ENCODE measurements around the gene RAPGEF4.

RAPGEF4 gene

GRCh38 chr2:172972005-172972619 lies 236.5 kb downstream of the RAPGEF4 start:
- peak; percentile 59 for DNase-seq

- DNase-seq: no peak
Measured at GRCh38 chr2:172974762-172975161, 239.1 kb downstream of the RAPGEF4 start.

GRCh38 chr2:172976116-172976515 lies 240.5 kb downstream of the RAPGEF4 start:
- DNase-seq: no peak

GRCh38 chr2:172976816-172977215 lies 241.2 kb downstream of the RAPGEF4 start:
- DNase-seq: no peak

- DNase-seq: no peak
Measured at GRCh38 chr2:172977270-172978062, 241.8 kb downstream of the RAPGEF4 start.

- no peak for DNase-seq
Measured at GRCh38 chr2:172978063-172978383, 242.4 kb downstream of the RAPGEF4 start.

DNA sequence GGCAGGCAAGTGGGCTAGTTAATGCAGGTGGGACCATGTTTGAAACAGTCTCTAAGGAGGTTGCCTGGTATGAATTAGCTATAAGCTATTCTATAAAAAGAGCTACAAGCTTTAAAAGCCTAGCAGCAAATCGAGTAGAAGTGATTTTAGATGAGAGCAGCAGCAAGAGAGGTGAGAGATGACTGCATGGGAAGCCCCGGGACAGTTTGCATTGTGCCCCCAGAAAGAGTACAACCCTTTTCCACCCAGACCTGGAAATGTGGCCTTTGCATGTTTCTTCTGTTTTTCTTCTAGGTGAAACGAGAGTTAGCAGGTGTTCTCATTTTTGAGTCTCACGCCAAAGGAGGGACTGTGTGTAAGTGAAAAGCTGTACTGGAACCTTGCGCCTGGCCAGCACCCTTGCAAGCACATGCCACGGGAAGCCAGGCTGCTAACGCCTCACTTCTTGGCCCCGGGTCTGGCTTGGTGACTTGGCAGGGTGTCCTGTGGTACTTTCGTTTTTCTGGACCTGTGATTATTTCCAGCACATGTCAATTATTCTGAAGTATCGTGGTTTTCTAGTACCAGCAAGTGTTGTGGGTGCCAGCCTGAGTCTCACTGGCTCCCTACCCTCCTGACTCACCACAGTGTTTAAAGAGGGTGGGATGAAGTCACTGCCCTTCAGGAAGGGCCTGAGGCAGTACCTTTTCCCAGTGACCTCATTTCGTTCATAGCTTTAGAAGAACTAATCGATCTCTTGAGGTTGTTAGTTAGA lies 249.7 kb downstream of the RAPGEF4 start:
- DNase-seq: no peak

DNA sequence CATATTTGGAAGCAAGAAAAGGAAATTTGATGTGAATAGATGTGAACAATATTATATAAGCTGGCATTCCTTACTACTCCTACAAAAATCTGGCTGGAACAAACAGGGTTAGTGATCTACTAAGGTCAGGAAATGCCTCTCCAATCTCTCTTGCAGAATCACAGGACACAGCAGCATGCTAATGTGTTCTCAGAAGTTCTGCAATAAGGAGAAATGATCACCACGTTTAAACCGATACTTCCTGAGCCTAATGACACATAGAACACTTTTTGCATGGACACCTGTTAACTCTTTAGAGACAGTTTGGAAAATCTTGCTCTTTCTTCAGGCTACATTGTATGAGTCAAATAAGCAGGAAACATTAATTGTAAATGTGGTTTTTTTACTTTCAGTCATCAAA lies 250.4 kb downstream of the RAPGEF4 start:
- no peak for DNase-seq

GRCh38 chr2:172988728-172989127 lies 253.1 kb downstream of the RAPGEF4 start:
- DNase-seq: no peak

DNA sequence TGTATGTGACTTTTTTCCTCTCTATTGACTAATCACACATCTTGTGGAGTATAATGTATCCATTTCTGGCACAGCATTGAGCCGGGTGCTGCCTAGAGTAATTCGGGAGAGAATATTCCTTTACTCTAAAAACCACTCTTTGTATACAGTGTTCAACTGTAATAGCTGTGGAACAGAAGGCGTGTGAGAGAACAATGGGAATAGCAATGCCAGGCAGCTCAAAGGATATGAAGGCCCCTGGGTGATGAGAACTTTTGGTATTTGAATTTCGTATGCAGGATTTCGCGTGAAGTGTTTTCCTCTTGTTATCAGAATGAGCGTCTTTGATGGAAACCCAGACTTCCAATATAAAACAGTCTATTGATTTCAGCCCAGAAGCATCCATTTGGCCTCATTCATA lies 255.4 kb downstream of the RAPGEF4 start:
- DNase-seq: no peak

GRCh38 chr2:172993139-172993538 lies 257.5 kb downstream of the RAPGEF4 start:
- DNase-seq: no peak

- no peak for DNase-seq
Measured at GRCh38 chr2:172993931-172994717, 258.5 kb downstream of the RAPGEF4 start.

DNA sequence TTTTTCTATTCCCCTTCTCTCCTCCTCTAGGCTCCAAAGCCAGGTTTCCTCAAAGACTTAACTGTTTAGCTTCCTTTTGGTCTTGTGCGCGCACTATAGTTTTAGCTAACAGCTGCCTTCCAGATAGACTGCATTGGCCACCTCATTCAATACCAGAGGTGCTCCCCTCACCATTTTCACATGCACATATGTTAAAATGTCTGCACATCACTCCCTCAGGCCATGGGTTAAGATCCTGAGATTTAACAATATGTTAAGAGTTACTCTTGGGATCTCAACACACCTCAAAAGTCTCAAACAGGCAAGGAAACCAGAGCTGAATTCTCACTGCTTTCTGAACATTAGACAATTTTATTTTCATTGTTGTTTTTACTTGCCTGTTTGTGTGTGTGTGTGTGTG lies 259.2 kb downstream of the RAPGEF4 start:
- DNase-seq: no peak

GRCh38 chr2:172995323-172996244 lies 259.9 kb downstream of the RAPGEF4 start:
- no peak for DNase-seq

DNA sequence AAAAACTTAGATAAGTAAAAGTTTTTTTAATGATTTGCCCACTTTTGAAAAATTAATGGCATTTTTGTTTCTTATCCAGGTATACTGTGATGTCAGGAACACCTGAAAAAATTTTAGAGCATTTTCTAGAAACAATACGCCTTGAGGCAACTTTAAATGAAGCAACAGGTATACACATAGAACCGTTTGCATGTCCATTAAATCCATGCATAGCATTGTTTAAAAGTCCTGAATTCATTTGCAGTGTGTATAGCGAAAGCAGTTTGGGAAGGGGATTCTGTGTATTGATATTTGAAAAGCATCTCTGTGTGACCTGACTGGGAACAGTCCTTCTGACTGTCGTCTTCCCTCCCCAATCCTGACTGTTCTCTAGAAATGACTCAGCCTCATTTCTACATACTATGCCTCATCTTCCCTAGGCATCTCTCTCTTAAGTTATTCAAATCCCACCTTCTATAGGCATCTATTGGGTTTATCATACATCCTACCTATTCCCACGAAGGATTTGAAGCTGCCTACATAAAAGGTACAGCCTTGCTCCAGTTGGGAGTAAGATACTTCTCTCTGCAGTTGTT lies 260.8 kb downstream of the RAPGEF4 start:
- no peak for DNase-seq

- no peak for DNase-seq
Measured at GRCh38 chr2:172997031-172997430, 261.4 kb downstream of the RAPGEF4 start.

DNA sequence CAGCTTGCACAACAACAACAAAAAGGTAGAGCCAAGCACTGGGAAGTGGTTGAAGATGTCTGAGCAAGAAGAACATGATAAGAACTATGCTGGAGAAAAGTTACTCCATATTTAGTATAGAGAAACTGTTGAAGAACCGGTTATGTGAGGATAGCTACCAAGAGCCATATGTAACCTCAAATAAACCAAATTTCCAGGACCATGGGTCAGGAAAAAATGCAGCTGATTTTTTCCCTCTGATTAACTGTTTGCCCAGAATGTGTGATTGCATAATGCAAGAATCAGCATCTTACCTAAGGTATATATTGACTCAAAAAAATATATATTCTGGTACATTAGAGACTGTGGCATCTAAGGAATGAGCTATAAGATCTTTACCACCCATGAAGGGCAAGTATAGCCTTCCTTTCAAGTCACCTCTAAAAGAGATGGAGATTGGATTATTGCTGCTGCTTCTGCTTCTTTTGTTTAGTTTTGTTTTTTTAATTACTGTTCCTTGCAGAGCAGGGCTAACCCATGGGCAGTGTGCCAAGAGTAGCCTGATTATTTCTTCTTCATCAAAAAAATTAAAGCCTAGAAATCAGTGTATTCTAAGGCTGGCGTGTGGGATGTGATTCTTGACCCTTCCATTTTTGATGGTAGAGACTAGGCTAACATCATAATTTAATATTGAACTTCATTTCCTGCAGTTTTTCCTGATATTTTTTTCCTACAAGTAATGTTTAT lies 263.1 kb downstream of the RAPGEF4 start:
- no peak for DNase-seq

- no peak for DNase-seq
Measured at GRCh38 chr2:172999641-173000386, 264.2 kb downstream of the RAPGEF4 start.

DNA sequence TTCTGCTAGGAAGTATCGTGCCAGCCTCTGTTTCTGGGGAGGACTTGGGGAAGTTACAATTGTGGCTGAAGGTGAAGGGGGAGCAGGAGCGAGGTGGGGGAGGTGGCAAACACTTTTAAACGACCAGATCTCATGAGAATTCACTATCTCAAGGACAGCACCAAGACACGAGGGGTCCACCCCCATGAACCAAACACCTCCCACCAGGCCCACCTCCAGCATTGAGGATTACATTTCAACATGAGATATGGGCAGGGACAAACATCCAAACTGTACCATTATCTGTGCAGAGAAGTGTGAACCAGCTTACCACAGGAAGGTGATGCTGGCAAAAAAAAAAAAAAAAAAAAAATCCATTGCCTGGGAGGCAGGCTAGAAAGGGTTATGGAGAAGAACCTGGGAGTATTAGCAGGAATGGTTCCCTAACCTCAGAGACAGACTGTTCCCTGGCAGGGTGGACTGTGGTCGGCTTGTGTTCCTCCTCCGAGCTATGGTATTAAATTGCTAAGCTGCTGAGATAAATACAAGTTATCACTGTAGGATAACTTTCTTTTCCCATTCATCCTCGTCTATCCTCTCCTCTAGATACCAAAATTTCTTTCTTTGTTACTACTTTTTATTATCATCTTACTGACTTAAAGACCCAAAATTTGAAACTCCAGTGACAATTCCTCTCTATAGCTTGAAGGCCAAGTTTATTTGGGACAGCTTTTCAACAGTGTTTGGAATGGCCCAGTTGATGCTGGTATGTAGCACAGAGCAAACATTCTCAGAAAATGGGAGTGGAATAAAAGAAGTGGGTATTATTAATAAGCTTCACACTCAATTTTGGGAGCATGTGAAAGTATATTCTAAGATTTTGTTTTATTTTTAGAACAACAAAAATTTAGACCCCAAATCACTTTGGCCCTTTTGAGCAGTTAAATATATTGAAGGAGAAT lies 266.3 kb downstream of the RAPGEF4 start:
- DNase-seq: no peak
